ENCODE data around the gene RNF144A. TPM values are rescaled to one million over a fixed set of nuclear protein-coding genes. Genes with fewer than 3 reads are reported as not detected.

RNF144A gene
- total and polyA plus RNA-seq, 2 donors (not counting 3 experiments of a cell fraction or from before 2014, with no cell fraction given) = 9.7 to 28.8 TPM

- H3K79me2 ChIP-seq (ENCODE audit: control insufficient read depth, insufficient read depth, low read length) = no peaks in the 10 kb centered on the region
- no TSS peak for BruUV-seq (replicated peaks)
- no peaks in the 10 kb centered on the region for H3K36me3 ChIP-seq (ENCODE audit: control insufficient read depth in 2 of 2, extremely low read depth in 1 of 2, insufficient read depth in 2 of 2, low read length in 2 of 2)
- H3K27me3 ChIP-seq (ENCODE audit: control insufficient read depth in 2 of 2, insufficient read depth in 2 of 2, low read length in 2 of 2) = peaks cover 0 to 2% of the 10 kb centered on the region in 2 experiments
- H3K4me2 ChIP-seq (ENCODE audit: insufficient read depth, low read length) = no peak overlapping the region
- H3K27ac ChIP-seq (ENCODE audit: insufficient read depth, low read depth, low read length) = no peak overlapping the region
- no peaks in the 10 kb centered on the region for H3K4me1 ChIP-seq (ENCODE audit: control insufficient read depth, extremely low read depth, insufficient read depth, low read length)
- TF ChIP-seq MYC (IDR thresholded peaks at IDR 0.05; ENCODE audit: low read depth, low read length) = no peak
- TF ChIP-seq JUN (IDR thresholded peaks at IDR 0.05; ENCODE audit: borderline replicate concordance, insufficient read depth, insufficient read length, low read depth) = no peak
- TF ChIP-seq GATA2 (IDR thresholded peaks at IDR 0.05; ENCODE audit: insufficient read depth, insufficient read length, low read depth, low read length) = no peak
- no peak for TF ChIP-seq EZH2 (IDR thresholded peaks at IDR 0.05; ENCODE audit: borderline replicate concordance, low read depth, low read length, severe bottlenecking)
- TF ChIP-seq POLR2A (IDR thresholded peaks at IDR 0.05; ENCODE audit: low read depth, low read length) = no peak
- no peak for TF ChIP-seq MAX (IDR thresholded peaks at IDR 0.05; ENCODE audit: insufficient read depth, insufficient read length)
- TF ChIP-seq FOS (IDR thresholded peaks at IDR 0.05; ENCODE audit: borderline replicate concordance, insufficient read depth, low read length) = no peak
- TF ChIP-seq CTCF (IDR thresholded peaks at IDR 0.05; ENCODE audit: extremely low read depth in 1 of 2, insufficient read depth in 1 of 2, low read depth in 1 of 2, low read length in 2 of 2) = no peak
- no peak for TF ChIP-seq POLR2AphosphoS5 (IDR thresholded peaks at IDR 0.05; ENCODE audit: insufficient read depth, low read depth, low read length)
- intact Hi-C loops (cut with micrococcal nuclease) (no loop called here), dilution Hi-C loops (cut with MboI; ENCODE audit: extremely low pct_ligation_motif_present, low sequenced_read_pairs) (no loop called here)
- H2AFZ ChIP-seq (ENCODE audit: low read depth, low read length) = no peak overlapping the region
- ChIA-PET POLR2A (no interaction called here), CTCF (interaction anchor here (1.2 kb wide), 1 partner anchor 121 kb away, joined by 6 read pairs; no protein-coding TSS in a partner anchor)
- H3K9ac ChIP-seq (replicated peaks; ENCODE audit: extremely low read depth, insufficient read depth, low read length) = no peak overlapping the region
- DNase-seq (ENCODE audit: low read depth, low spot score) (no peak), FAIRE-seq (no peak)
- no peaks in the 10 kb centered on the region for H3K9me1 ChIP-seq (replicated peaks; ENCODE audit: control insufficient read depth, extremely low read depth, insufficient read depth, low read length)
- H3K4me3 ChIP-seq (replicated peaks in 1 of 3; ENCODE audit: insufficient read depth in 1 of 3, low read depth in 1 of 3, low read length in 3 of 3) = no peak overlapping the region
- H4K20me1 ChIP-seq (replicated peaks; ENCODE audit: control insufficient read depth, extremely low read depth, insufficient read depth, low read length) = no peaks in the 10 kb centered on the region
- no peaks in the 10 kb centered on the region for H3K9me3 ChIP-seq (replicated peaks; ENCODE audit: control insufficient read depth, insufficient read depth, low read length)
Measured at GRCh38 chr2:6922201-6922656, 5.0 kb downstream of the RNF144A start.

Data from endothelial cell of umbilical vein (primary cell).